ENCODE data around the gene NBAS.

Gene NBAS

DNA sequence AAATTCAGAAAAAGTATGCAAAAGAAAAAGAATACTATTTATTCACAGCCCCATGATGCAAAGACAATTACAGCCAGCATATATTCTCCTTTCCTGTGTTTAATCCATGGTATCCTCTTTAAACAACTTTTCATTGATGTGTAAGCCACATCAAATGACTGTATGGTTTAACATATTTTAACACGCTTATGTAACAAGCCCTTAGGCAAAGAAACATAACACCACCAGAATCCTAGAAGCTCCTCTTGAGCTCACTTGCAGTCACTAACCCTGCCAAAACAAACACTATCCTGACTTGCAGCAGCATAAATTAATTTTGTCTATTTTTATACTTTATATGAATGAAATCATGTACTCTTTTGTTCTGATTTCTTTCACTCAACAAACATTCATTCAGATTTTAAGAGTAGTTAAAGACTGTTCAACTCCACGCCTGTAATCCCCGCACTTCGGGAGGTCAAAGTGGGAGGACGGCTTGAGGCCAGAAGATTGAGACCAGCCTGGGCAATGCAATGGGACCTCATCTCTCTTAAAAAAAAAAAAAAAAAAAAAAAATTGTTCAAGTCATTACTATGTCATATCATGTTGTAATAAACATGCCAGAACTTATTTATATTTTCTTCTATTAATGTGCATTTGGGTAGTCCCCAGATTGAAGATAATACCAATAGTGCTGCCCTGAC, 226.3 kb downstream of the NBAS start (continued):
- 0 out of 2 replicates have a peak, but pooled peaks have one; percentile 47 for TF ChIP-seq ZNF639 (tag by site-specific recombination; IDR thresholded peaks at IDR 0.05)
- no peak for TF ChIP-seq ZNF354C (tag by site-specific recombination; IDR thresholded peaks at IDR 0.05; ENCODE audit: borderline replicate concordance, low read depth)
- TF ChIP-seq, protein P1, sequence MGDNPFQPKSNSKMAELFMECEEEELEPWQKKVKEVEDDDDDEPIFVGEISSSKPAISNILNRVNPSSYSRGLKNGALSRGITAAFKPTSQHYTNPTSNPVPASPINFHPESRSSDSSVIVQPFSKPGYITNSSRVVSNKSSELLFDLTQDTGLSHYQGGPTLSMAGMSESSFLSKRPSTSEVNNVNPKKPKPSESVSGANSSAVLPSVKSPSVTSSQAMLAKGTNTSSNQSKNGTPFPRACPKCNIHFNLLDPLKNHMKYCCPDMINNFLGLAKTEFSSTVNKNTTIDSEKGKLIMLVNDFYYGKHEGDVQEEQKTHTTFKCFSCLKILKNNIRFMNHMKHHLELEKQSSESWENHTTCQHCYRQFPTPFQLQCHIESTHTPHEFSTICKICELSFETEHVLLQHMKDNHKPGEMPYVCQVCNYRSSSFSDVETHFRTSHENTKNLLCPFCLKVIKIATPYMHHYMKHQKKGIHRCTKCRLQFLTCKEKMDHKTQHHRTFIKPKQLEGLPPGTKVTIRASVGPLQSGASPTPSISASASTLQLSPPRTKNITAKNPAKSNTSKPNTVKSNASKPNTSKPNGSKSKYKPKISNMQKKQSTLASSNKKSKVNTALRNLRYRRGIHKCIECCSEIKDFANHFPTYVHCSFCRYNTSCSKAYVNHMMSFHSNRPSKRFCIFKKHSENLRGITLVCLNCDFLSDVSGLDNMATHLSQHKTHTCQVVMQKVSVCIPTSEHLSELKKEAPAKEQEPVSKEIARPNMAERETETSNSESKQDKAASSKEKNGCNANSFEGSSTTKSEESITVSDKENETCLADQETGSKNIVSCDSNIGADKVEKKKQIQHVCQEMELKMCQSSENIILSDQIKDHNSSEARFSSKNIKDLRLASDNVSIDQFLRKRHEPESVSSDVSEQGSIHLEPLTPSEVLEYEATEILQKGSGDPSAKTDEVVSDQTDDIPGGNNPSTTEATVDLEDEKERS (tag by site-specific recombination; IDR thresholded peaks at IDR 0.05): no peak
- TF ChIP-seq SP7 (tag by site-specific recombination; IDR thresholded peaks at IDR 0.05): peak; percentile 41; the same call in 1 of the 2 replicates
- peak; percentile 54; the same call in 1 of the 2 replicates for TF ChIP-seq TSHZ1 (tag by site-specific recombination; IDR thresholded peaks at IDR 0.05; ENCODE audit: borderline replicate concordance)
- TF ChIP-seq, protein P2, sequence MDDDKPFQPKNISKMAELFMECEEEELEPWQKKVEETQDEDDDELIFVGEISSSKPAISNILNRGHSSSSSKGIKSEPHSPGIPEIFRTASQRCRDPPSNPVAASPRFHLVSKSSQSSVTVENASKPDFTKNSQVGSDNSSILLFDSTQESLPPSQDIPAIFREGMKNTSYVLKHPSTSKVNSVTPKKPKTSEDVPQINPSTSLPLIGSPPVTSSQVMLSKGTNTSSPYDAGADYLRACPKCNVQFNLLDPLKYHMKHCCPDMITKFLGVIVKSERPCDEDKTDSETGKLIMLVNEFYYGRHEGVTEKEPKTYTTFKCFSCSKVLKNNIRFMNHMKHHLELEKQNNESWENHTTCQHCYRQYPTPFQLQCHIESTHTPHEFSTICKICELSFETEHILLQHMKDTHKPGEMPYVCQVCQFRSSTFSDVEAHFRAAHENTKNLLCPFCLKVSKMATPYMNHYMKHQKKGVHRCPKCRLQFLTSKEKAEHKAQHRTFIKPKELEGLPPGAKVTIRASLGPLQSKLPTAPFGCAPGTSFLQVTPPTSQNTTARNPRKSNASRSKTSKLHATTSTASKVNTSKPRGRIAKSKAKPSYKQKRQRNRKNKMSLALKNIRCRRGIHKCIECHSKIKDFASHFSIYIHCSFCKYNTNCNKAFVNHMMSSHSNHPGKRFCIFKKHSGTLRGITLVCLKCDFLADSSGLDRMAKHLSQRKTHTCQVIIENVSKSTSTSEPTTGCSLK (tag by site-specific recombination; IDR thresholded peaks at IDR 0.05): no peak
- TF ChIP-seq, protein P3, sequence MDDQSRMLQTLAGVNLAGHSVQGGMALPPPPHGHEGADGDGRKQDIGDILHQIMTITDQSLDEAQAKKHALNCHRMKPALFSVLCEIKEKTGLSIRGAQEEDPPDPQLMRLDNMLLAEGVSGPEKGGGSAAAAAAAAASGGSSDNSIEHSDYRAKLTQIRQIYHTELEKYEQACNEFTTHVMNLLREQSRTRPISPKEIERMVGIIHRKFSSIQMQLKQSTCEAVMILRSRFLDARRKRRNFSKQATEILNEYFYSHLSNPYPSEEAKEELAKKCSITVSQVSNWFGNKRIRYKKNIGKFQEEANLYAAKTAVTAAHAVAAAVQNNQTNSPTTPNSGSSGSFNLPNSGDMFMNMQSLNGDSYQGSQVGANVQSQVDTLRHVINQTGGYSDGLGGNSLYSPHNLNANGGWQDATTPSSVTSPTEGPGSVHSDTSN (CRISPR knock-in tag; IDR thresholded peaks at IDR 0.05): no peak
- peak; percentile 83 for TF ChIP-seq ZSCAN4 (tag by site-specific recombination; IDR thresholded peaks at IDR 0.05)
- 0 out of 2 replicates have a peak, but pooled peaks have one; percentile 17 for TF ChIP-seq ZNF335 (tag by site-specific recombination; conservative IDR thresholded peaks at IDR 0.05)
- 0 out of 2 replicates have a peak, but pooled peaks have one; percentile 22 for TF ChIP-seq ZNF692 (tag by site-specific recombination; IDR thresholded peaks at IDR 0.05)
- no peak for TF ChIP-seq ZNF785 (tag by site-specific recombination; IDR thresholded peaks at IDR 0.05)
- TF ChIP-seq, protein P4, sequence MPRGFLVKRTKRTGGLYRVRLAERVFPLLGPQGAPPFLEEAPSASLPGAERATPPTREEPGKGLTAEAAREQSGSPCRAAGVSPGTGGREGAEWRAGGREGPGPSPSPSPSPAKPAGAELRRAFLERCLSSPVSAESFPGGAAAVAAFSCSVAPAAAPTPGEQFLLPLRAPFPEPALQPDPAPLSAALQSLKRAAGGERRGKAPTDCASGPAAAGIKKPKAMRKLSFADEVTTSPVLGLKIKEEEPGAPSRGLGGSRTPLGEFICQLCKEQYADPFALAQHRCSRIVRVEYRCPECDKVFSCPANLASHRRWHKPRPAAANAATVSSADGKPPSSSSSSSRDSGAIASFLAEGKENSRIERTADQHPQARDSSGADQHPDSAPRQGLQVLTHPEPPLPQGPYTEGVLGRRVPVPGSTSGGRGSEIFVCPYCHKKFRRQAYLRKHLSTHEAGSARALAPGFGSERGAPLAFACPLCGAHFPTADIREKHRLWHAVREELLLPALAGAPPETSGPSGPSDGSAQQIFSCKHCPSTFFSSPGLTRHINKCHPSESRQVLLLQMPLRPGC (tag by site-specific recombination; IDR thresholded peaks at IDR 0.05): peak; percentile 73
- TF ChIP-seq ZNF132 (tag by site-specific recombination; IDR thresholded peaks at IDR 0.05; ENCODE audit: borderline replicate concordance): no peak
- peak; percentile 74; the same call in 1 of the 2 replicates for TF ChIP-seq TCF7L2 (IDR thresholded peaks at IDR 0.05; ENCODE audit: borderline replicate concordance, low read depth, low read length)
- peak; percentile 88 for TF ChIP-seq ZEB2 (tag by site-specific recombination; IDR thresholded peaks at IDR 0.05)
- TF ChIP-seq ZNF24 (tag by site-specific recombination; IDR thresholded peaks at IDR 0.05): peak; percentile 48; the same call in 1 of the 2 replicates
- peak; percentile 85 for TF ChIP-seq WT1 (tag by site-specific recombination; IDR thresholded peaks at IDR 0.05)
- no peak for TF ChIP-seq ZNF830 (tag by site-specific recombination; IDR thresholded peaks at IDR 0.05; ENCODE audit: low read depth)
- TF ChIP-seq OVOL3 (tag by site-specific recombination; IDR thresholded peaks at IDR 0.05): 0 out of 2 replicates have a peak, but pooled peaks have one; percentile 41
- peak; percentile 78; the same call in 1 of the 2 replicates for TF ChIP-seq ZNF184 (tag by site-specific recombination; IDR thresholded peaks at IDR 0.05)
- TF ChIP-seq ZFP69B (tag by site-specific recombination; IDR thresholded peaks at IDR 0.05): no peak
- peak; percentile 72; the same call in 1 of the 2 replicates for TF ChIP-seq ZSCAN23 (tag by site-specific recombination; IDR thresholded peaks at IDR 0.05)
